K562 (cell line): ENCODE results near the gene CACNA1C.

Experiments used
- BCLAF1 ChIP-seq, 2 experiments: fragments of 450-650 bp in 1 of 2; IDR thresholded peaks; 2 replicates each; pipeline ENCODE4 v1.6.1; 2011 to 2017; ENCODE audit warnings: low read depth in 2 of 2, antibody characterized with exemption in 1 of 2, borderline replicate concordance in 1 of 2, low read length in 1 of 2, mild to moderate bottlenecking in 1 of 2, mixed read lengths in 1 of 2; ENCODE audit not compliant: control insufficient read depth in 1 of 2
- CTCF ChIP-seq, 3 experiments: IDR thresholded peaks in 2 of 3; conservative IDR thresholded peaks in 1 of 3; 2 replicates each; pipeline ENCODE4 v1.5.1; 2011 to 2012; ENCODE audit warnings: low read length in 3 of 3, mild to moderate bottlenecking in 3 of 3, control low read depth in 2 of 3, improper control_type of control experiment in 1 of 3, inconsistent platforms in 1 of 3, low read depth in 1 of 3, mixed read lengths in 1 of 3, moderate library complexity in 1 of 3; ENCODE audit not compliant: insufficient read depth in 2 of 3
- GTF2B ChIP-seq: IDR thresholded peaks from 2 replicates; pipeline ENCODE4 v1.6.1; 2011; ENCODE audit not compliant: insufficient read length; ENCODE audit errors: extremely low read depth
- MTA1 ChIP-seq: fragments of 450-650 bp; IDR thresholded peaks from 2 replicates; pipeline ENCODE4 v1.6.1; 2017; ENCODE audit warnings: borderline replicate concordance
- MXD1 ChIP-seq: fragments of 250-450 bp; sonication (Bioruptor Pico); IDR thresholded peaks from 2 replicates; pipeline ENCODE4 v1.8.0; 2021; ENCODE audit warnings: borderline replicate concordance, mild to moderate bottlenecking, moderate library complexity; ENCODE audit not compliant: poor library complexity, severe bottlenecking
- NFE2 ChIP-seq: IDR thresholded peaks from 2 replicates; pipeline ENCODE4 v1.6.1; 2014; ENCODE audit warnings: antibody characterized with exemption, low read depth
- NFYB ChIP-seq: IDR thresholded peaks from 2 replicates; pipeline ENCODE4 v1.6.1; 2011; ENCODE audit warnings: mild to moderate bottlenecking, moderate library complexity; ENCODE audit not compliant: insufficient read length; ENCODE audit errors: extremely low read depth
- POLR2AphosphoS2 ChIP-seq: IDR thresholded peaks from 2 replicates; pipeline ENCODE4 v1.6.1; 2012; ENCODE audit warnings: low read length, improper control_type of control experiment
- RFX5 ChIP-seq: IDR thresholded peaks from 2 replicates; pipeline ENCODE4 v1.6.1; 2011; ENCODE audit warnings: low read depth, mild to moderate bottlenecking, improper control_type of control experiment, low read length
- SREBF2 ChIP-seq: sonication (generic); formaldehyde crosslinking; IDR thresholded peaks from 2 replicates; pipeline ENCODE4 v1.4.0; 2020; ENCODE audit warnings: mild to moderate bottlenecking, missing genetic modification reagents
- TEAD4 ChIP-seq, 2 experiments: sonication (generic) in 1 of 2; formaldehyde crosslinking in 1 of 2; IDR thresholded peaks; 2 replicates each; pipeline versions ENCODE4 v1.6.1 to v1.8.0; 2012 to 2022; ENCODE audit warnings: borderline replicate concordance in 1 of 2, inconsistent platforms in 1 of 2, low read length in 1 of 2, mild to moderate bottlenecking in 1 of 2, missing genetic modification reagents in 1 of 2
- TSHZ1 ChIP-seq: fragments of 250-450 bp; sonication (Bioruptor Pico); IDR thresholded peaks from 2 replicates; pipeline ENCODE4 v1.4.0; 2020; ENCODE audit warnings: mild to moderate bottlenecking, moderate library complexity
- ZNF280B ChIP-seq: fragments of 250-450 bp; sonication (Bioruptor Pico); IDR thresholded peaks from 2 replicates; pipeline ENCODE4 v1.5.1; 2021; ENCODE audit warnings: mild to moderate bottlenecking

GRCh38 chr12:2338381-2338780 lies 285.6 kb downstream of the CACNA1C start:
- no peak for TF ChIP-seq NFYB
- TF ChIP-seq ZNF280B (CRISPR knock-in tag), result no peak
- TF ChIP-seq MTA1, result no peak
- no peak for TF ChIP-seq RFX5
- TF ChIP-seq NFE2, result no peak
- no peak for TF ChIP-seq SREBF2
- TF ChIP-seq POLR2AphosphoS2, result no peak
- TF ChIP-seq TEAD4 (IDR thresholded peaks at IDR 0.05; ENCODE audit: low read length), result no peak
- TF ChIP-seq TEAD4 (CRISPR knock-in tag; IDR thresholded peaks at IDR 0.05; ENCODE audit: borderline replicate concordance), result no peak
- TF ChIP-seq BCLAF1 (IDR thresholded peaks at IDR 0.05; ENCODE audit: borderline replicate concordance in 1 of 2, control insufficient read depth in 1 of 2, low read depth in 2 of 2, low read length in 1 of 2), result no peak
- TF ChIP-seq GTF2B, result no peak
- TF ChIP-seq TSHZ1 (CRISPR knock-in tag), result no peak
- TF ChIP-seq MXD1 (CRISPR knock-in tag), result no peak
- TF ChIP-seq CTCF (IDR thresholded peaks at IDR 0.05 in 2 of 3, conservative IDR thresholded peaks at IDR 0.05 in 1 of 3; ENCODE audit: insufficient read depth in 2 of 3, low read depth in 1 of 3, low read length in 3 of 3), result no peak
